CD14-positive monocyte (primary cell): Measurements from ENCODE around the gene COLEC11. TPM values are rescaled to one million over a fixed set of nuclear protein-coding genes. Genes with fewer than 3 reads are reported as not detected.

Experiments used
- DNase-seq, 3 donors: peaks; one replicate each; pipeline ENCODE4 v3.0.0-alpha.2; 2011 to 2022
- H2AFZ ChIP-seq: 2 replicates; pipeline ENCODE4 v1.6.0; 2012; ENCODE audit warnings: mild to moderate bottlenecking, low read depth, low read length, inconsistent platforms; ENCODE audit not compliant: insufficient read depth, poor library complexity, severe bottlenecking
- H3K27ac ChIP-seq, 2 donors: 1 replicate in 1 of 2; 2 replicates in 1 of 2; pipeline ENCODE4 v1.5.1; 2012 to 2013; ENCODE audit warnings: low read length in 2 of 2, control low read depth in 1 of 2, inconsistent platforms in 1 of 2, low read depth in 1 of 2, mild to moderate bottlenecking in 1 of 2
- H3K27me3 ChIP-seq, 2 donors: one replicate each; pipeline versions ENCODE4 v1.6.0 to v1.6.1; 2011 to 2013; ENCODE audit warnings: low read length in 2 of 2; ENCODE audit not compliant: control insufficient read depth in 2 of 2, insufficient read depth in 2 of 2
- H3K36me3 ChIP-seq, 2 donors: replicated peaks in 1 of 2; 1 replicate in 1 of 2; 2 replicates in 1 of 2; pipeline versions ENCODE4 v1.5.1 to v1.6.1; 2012 to 2013; ENCODE audit warnings: low read length in 2 of 2, control low read depth in 1 of 2, inconsistent platforms in 1 of 2, mild to moderate bottlenecking in 1 of 2; ENCODE audit not compliant: insufficient read depth in 2 of 2, control insufficient read depth in 1 of 2
- H3K4me1 ChIP-seq, 2 donors: 1 replicate in 1 of 2; 2 replicates in 1 of 2; pipeline versions ENCODE4 v1.5.1 to v1.6.1; 2012 to 2013; ENCODE audit warnings: low read length in 2 of 2, control low read depth in 1 of 2, inconsistent platforms in 1 of 2, mild to moderate bottlenecking in 1 of 2, moderate library complexity in 1 of 2; ENCODE audit not compliant: insufficient read depth in 2 of 2, control insufficient read depth in 1 of 2
- H3K4me2 ChIP-seq: replicated peaks from 2 replicates; pipeline ENCODE3; 2012; ENCODE audit warnings: low read length, moderate library complexity, mild to moderate bottlenecking; ENCODE audit not compliant: poor library complexity, severe bottlenecking; ENCODE audit errors: extremely low read depth
- H3K4me3 ChIP-seq, 3 experiments: fragments of 200-600 bp in 1 of 3; sonication (generic) in 1 of 3; replicated peaks in 1 of 3; 1 replicate in 2 of 3; 2 replicates in 1 of 3; pipeline ENCODE4 v1.5.1; 2011 to 2013; ENCODE audit warnings: low read length in 3 of 3, mild to moderate bottlenecking in 3 of 3, control low read depth in 2 of 3, low read depth in 2 of 3, inconsistent platforms in 1 of 3, moderate library complexity in 1 of 3
- H3K79me2 ChIP-seq: 2 replicates; pipeline ENCODE4 v1.6.0; 2012; ENCODE audit warnings: mild to moderate bottlenecking, control low read depth, inconsistent platforms, low read length, moderate library complexity; ENCODE audit not compliant: insufficient read depth
- H3K9ac ChIP-seq: 2 replicates; pipeline ENCODE4 v1.6.0; 2017; ENCODE audit warnings: low read length, mild to moderate bottlenecking; ENCODE audit not compliant: insufficient read depth, poor library complexity, severe bottlenecking
- H3K9me3 ChIP-seq, 2 donors: replicated peaks in 1 of 2; 1 replicate in 1 of 2; 2 replicates in 1 of 2; pipeline versions ENCODE4 v1.5.1 to v1.6.1; 2012 to 2013; ENCODE audit warnings: low read length in 2 of 2, control low read depth in 1 of 2; ENCODE audit not compliant: control insufficient read depth in 1 of 2, insufficient read depth in 1 of 2
- H4K20me1 ChIP-seq: 2 replicates; pipeline ENCODE4 v1.6.0; 2012; ENCODE audit warnings: mild to moderate bottlenecking, low read length, control low read depth, moderate library complexity; ENCODE audit not compliant: insufficient read depth
- H3K27ac Mint-ChIP-seq, 7 donors: one replicate each; pipeline ENCODE4 v1.8.0; 2020; ENCODE audit warnings: mild to moderate bottlenecking in 7 of 7, mixed read lengths in 7 of 7, moderate library complexity in 6 of 7, inconsistent platforms in 2 of 7
- H3K27me3 Mint-ChIP-seq, 3 donors: one replicate each; pipeline ENCODE4 v1.8.0; 2021 to 2022; ENCODE audit warnings: low read depth in 3 of 3, mild to moderate bottlenecking in 3 of 3, mixed read lengths in 3 of 3, moderate library complexity in 3 of 3, inconsistent platforms in 1 of 3
- H3K36me3 Mint-ChIP-seq, 2 donors: one replicate each; pipeline ENCODE4 v1.8.0; 2020; ENCODE audit warnings: mixed read lengths in 2 of 2, inconsistent platforms in 1 of 2, mild to moderate bottlenecking in 1 of 2
- H3K4me1 Mint-ChIP-seq: one replicate; pipeline ENCODE4 v1.8.0; 2020; ENCODE audit warnings: mild to moderate bottlenecking, mixed read lengths
- H3K4me3 Mint-ChIP-seq, 2 donors: one replicate each; pipeline ENCODE4 v1.8.0; 2020; ENCODE audit warnings: mild to moderate bottlenecking in 2 of 2, mixed read lengths in 2 of 2, moderate library complexity in 1 of 2
- H3K9me3 Mint-ChIP-seq, 7 donors: one replicate each; pipeline ENCODE4 v1.8.0; 2020 to 2022; ENCODE audit warnings: mixed read lengths in 7 of 7, mild to moderate bottlenecking in 6 of 7, moderate library complexity in 6 of 7, inconsistent platforms in 2 of 7
- CTCF ChIP-seq: fragments of 200-600 bp; IDR thresholded peaks from one replicate; pipeline ENCODE4 v1.8.0; 2022; ENCODE audit warnings: antibody characterized with exemption, mild to moderate bottlenecking
- WGBS: methylation state at CpG from one replicate; pipeline ENCODE4 v1.1.5; 2013; ENCODE audit warnings: missing lambda C conversion rate; ENCODE audit not compliant: insufficient coverage; 5-methylcytosine and 5-hydroxymethylcytosine counted together
- intact Hi-C, 2 donors: fragments of 100-400 bp; cut with micrococcal nuclease; formaldehyde crosslinking; loops; one replicate each; pipeline versions ENCODE4 v1.15.0 to v1.15.1; 2023
- polyA plus RNA-seq, 3 donors: library from polyadenylated mRNA; depleted of rRNA in 1 of 3; unstranded in 2 of 3; stranded (reverse) in 1 of 3; fragments of 300-500 nt in 2 of 3; fragments of >200 nt in 1 of 3; fragmentation: Illumina TruSeq in 2 of 3; gene quantifications; 1 replicate in 2 of 3; 2 replicates in 1 of 3; pipeline ENCODE4 v1.2.3, GENCODE V29; 2012 to 2021

The COLEC11 gene
- polyA plus RNA-seq, 3 donors: not detected

DNA sequence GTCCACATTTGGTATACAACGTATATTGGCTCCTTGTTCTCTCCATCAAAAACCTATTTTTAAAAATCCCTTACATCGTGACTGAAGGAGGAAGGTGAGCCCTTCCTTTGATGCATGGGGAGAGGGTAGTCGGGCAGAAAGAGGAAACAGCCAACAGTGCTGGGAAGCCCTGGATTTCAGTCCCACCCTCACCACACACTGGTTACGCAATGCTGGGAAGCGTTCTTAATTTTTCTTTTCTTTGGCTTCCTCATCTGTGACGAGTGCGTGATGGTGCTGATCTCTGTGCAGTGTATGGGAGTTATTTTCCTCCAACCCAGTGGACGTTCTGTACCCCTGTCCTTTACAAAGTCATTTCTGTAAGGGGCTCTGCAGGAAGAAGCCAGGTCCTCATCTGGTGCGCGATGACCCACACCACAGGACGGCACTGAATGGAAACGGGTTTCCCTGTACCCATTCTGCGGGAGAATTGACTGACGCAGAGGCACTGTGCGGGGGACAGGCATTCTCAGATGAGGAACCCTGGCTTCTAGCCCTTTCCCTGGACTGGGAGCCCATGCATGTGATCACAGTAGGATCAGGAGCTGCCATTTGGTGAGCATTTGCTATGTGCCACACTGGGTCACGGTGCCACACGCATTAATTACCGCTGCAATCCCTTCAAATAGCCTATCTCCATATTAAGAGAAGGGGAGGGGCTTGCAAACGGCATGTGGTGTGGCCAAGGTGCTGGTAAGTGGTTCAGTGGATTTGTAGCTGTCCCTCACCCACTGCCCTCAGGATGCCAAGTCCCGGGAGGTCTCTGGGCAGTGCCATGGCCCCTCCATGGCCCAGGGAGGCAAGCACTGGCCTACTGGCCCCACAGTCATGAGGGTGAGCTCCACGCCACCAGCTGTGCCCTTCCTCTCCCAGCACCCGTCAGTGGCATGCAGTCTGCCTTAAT lies 4.3 kb downstream of the COLEC11 start:
- Histone ChIP-seq H2AFZ (no peak overlapping the region), H3K9ac (no peak overlapping the region), H3K36me3 (no peaks in the 10 kb centered on the region), H3K79me2 (no peaks in the 10 kb centered on the region), H3K27me3 (peaks cover 0 to 12% of the 10 kb centered on the region in 2 donors), H3K27ac (no peak overlapping the region), H3K4me1 (peaks cover 0 to 4% of the 10 kb centered on the region in 2 donors), H3K4me3 (no peak overlapping the region), H3K4me2 (no peak overlapping the region), H4K20me1 (no peaks in the 10 kb centered on the region), H3K9me3 (no peaks in the 10 kb centered on the region)
- DNase-seq: peak in 1 of 3 donors; percentile 45
- no peak overlapping the region for H3K4me3 Mint-ChIP-seq
- intact Hi-C loops: no loop called here
- H3K36me3 Mint-ChIP-seq: no peaks in the 10 kb centered on the region
- H3K4me1 Mint-ChIP-seq: peaks cover 7% of the 10 kb centered on the region
- 98% methylated on average over 8 of the region's 22 CpGs for WGBS
- peaks cover 0 to 4% (median 0%) of the 10 kb centered on the region in 7 donors for H3K9me3 Mint-ChIP-seq
- H3K27me3 Mint-ChIP-seq: peaks cover 15 to 27% (median 16%) of the 10 kb centered on the region in 3 donors
- no peak overlapping the region for H3K27ac Mint-ChIP-seq
- no peak for TF ChIP-seq CTCF

- H3K36me3 ChIP-seq: no peaks in the 10 kb centered on the region
- H3K27me3 ChIP-seq: peaks cover 0 to 5% of the 10 kb centered on the region in 2 donors
- H3K9me3 ChIP-seq: no peaks in the 10 kb centered on the region
- H3K4me3 Mint-ChIP-seq: no peak overlapping the region
- no peak overlapping the region for H3K4me2 ChIP-seq
- H3K27me3 Mint-ChIP-seq: peaks cover 6 to 16% (median 6%) of the 10 kb centered on the region in 3 donors
- no peak overlapping the region for H3K27ac Mint-ChIP-seq
- no peak for TF ChIP-seq CTCF
- H4K20me1 ChIP-seq: no peaks in the 10 kb centered on the region
- no peak overlapping the region for H3K27ac ChIP-seq
- DNase-seq: no peak
- WGBS: 88% methylated on average over 5 of the region's 11 CpGs
- H3K4me3 ChIP-seq: no peak overlapping the region
- H2AFZ ChIP-seq: no peak overlapping the region
- H3K79me2 ChIP-seq: no peaks in the 10 kb centered on the region
- intact Hi-C loops: no loop called here
- peaks cover 0 to 4% (median 0%) of the 10 kb centered on the region in 7 donors for H3K9me3 Mint-ChIP-seq
- H3K9ac ChIP-seq: no peak overlapping the region
- peaks cover 0 to 4% of the 10 kb centered on the region in 2 donors for H3K4me1 ChIP-seq
- H3K36me3 Mint-ChIP-seq: no peaks in the 10 kb centered on the region
- peaks cover 4% of the 10 kb centered on the region for H3K4me1 Mint-ChIP-seq
Measured at GRCh38 chr2:3600256-3600855, 5.4 kb downstream of the COLEC11 start.
